GM18505 (cell line): ENCODE measurements around the gene NLRP7.
"Not testable (repeated sequence)": the region's sequence is repeated elsewhere in the genome, so short reads cannot be mapped to it uniquely, and the experiment has no call there.

Source experiments
- ATAC-seq: cut with Tn5 transposase; IDR thresholded peaks from one replicate; pipeline ENCODE4 v1.9.1; 2021; ENCODE audit not compliant: unreplicated experiment
- POLR2A ChIP-seq: IDR thresholded peaks from 4 replicates; pipeline ENCODE4 v1.6.1; 2011; ENCODE audit warnings: borderline replicate concordance; ENCODE audit not compliant: insufficient read depth, insufficient read length; ENCODE audit errors: extremely low read depth

NLRP7 gene

DNA sequence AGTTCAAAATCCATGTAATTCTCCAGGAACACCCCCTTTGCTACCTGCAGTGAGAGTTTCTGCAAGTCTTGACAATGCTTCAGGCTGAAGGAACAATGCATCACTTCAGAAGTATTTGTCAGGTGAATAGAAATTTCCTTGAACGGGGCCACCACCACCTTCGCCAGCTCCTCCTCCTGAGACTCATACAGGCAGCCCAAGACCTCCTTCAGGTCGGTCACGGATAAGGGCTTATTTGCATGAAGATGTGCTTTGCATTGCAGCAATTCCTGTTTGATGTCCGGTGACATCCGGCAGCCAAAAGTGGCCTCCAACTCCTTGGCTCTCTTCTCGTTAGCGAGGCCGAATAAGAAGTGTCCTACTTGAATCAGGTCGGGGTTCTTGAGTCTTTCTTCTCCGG, 8.4 kb downstream of the NLRP7 start:
- ATAC-seq: no peak
- TF ChIP-seq POLR2A: no peak

DNA sequence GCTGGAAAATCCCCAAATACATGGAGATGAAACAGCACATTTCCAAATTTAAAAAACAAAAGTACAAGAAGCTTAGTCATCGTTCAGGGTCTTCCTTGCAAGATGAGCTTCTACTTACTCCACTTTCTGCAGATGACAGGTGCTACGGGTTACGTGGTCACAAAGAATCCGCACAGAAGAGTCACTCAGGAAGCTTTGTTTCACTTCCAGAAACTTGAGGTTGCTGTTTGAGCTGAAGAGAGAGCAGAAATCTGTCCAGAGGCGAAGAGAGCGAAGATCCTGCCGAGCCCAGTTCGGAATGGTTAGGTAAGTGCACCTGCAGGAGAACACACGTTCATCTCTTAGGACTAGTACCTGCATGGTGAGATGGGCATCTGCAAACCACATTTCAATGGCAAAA, 9.4 kb downstream of the NLRP7 start:
- no peak for ATAC-seq
- TF ChIP-seq POLR2A: no peak

DNA sequence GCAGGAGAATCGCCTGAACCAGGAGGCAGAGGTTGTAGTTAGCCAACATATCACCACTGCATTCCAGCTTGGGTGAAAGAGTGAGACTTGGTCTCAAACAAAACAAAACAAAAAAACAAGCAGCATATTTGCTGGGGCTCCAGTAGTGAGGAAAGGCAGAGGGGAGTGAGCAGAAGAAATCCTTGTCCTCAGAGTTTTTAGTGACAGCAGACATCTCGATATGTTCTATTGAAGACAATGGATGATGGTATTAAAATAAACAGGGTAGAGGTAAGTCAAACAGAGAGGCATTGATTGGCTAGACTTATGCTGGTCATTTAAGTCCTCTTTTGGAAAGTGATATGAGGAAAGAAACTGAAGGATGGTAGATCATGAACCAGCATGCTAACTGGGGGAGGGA, 19.0 kb downstream of the NLRP7 start:
- TF ChIP-seq POLR2A: no peak
- no peak for ATAC-seq

DNA sequence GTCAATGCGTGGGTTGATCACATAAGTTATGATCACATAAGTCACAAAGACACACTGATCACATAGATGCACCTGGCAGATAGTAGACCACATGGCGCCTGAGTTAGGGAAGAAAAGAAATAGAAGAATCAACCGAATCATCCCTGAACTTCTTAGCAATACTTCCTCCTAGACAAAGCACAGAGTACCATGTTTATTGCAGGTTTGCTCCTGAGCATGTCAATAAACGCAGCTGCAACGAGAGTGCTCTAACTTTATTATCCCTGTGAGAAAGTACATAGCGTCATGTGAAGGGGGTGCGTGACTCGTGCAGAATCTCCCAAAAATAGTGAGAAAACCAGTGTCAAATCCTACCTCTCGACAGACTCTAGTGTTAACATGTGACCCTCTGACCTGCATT, 24.1 kb downstream of the NLRP7 start:
- no peak for ATAC-seq
- no peak for TF ChIP-seq POLR2A

DNA sequence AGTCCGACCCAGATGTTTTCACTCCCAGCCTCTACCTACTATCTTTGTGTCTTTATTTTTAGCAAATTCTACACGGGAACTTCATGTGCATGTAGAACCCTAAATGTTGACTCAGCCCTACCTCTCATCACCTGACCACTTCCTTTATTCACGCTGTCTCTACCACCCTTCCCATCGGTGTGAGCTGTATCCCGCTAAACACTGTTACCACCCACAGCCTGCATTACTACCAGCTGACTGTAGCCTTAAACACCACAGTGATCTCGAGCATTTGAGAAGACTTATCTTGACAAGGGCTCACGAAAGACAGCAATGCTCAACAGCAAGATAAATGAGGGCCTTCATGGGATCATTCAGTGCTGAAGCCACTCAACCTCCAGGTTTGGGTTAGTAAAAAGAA, 26.2 kb downstream of the NLRP7 start:
- no peak for ATAC-seq
- TF ChIP-seq POLR2A: no peak

DNA sequence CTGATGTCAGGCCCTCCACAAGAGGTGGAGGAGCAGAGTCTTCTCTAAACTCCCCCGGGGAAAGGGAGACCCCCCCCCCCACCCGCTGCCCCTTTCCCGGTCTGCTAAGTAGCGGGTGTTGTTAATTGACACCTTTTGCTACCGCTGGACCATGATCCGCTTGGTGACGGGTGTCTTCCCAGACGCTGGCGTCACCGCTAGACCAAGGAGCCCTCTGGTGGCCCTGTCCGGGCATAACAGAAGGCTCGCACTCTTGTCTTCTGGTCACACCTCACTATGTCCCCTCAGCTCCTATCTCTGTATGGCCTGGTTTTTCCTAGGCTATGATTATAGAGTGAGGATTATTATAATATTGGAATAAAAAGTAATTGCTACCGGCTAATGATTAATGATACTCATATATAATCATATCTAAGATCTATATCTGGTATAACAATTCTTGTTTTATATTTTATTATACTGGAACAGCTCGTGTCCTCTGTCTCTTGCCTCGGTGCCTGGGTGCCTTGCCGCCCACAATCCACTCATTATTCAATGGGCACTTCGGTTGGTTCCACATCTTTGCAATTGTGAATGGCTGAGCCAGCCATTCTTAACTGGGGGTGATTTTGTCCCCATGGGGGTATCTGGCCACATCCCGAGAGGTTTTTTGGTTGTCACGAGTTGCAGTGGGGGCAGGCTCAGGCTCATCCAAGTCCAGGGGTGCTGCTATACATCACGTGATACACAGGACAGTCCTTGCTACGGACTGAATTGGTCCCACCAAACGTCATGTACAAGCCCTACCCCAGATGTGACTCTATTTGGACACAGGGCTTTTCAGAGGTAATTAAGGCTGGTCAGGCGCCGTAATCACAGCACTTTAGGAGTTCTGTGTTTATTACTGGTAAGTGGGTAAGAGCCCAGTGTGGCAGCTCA, 27.4 kb downstream of the NLRP7 start:
- ATAC-seq: not testable (repeated sequence)

DNA sequence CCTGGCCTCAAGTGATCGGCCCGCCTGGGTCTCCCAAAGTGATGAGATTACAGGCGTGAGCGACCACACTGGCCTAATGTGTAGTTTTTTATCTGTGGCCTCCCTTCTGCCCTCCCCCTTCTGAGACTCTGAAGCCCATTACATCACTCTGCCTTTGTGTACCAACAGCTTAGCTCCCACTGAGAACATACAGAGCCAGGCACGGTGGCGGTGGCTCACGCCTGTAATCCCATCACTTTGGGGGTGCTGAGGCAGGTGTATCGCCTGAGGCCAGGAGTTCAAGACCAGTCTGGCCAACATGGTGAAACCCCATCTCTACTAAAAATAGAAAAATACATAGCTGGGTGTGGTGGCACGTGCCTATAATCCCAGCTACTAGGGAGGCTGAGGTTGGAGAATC, 28.8 kb downstream of the NLRP7 start:
- TF ChIP-seq POLR2A: no peak
- ATAC-seq: no peak

DNA sequence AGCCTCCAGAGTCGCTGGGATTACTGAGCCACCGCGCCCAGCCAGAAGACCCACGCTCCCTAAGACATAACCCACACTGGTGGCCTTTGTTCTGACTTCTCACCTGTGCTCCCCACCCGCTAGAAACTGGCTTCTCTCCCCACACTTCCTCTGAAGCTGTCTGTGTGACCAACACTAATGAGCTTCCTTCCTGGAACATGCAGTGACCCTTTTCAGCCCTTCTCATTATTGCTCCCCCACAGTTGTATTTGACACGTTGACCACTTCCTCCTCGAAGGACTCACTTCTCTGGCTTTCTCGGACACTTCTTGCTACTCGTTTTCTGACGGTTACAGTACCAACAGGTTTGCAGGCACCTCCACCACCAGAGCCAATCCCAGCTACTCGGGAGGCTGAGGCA, 30.5 kb downstream of the NLRP7 start:
- no peak for ATAC-seq
- no peak for TF ChIP-seq POLR2A

DNA sequence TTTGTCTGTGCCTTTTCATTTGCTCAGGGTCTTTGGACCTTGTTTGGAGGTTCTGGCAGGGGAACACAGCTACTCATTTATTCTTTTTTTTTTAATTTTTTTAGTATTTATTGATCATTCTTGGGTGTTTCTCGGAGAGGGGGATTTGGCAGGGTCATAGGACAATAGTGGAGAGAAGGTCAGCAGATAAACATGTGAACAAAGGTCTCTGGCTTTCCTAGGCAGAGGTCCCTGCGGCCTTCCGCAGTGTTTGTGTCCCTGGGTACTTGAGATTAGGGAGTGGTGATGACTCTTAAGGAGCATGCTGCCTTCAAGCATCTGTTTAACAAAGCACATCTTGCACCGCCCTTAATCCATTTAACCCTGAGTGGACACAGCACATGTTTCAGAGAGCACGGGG, 39.4 kb downstream of the NLRP7 start:
- not testable (repeated sequence) for ATAC-seq

DNA sequence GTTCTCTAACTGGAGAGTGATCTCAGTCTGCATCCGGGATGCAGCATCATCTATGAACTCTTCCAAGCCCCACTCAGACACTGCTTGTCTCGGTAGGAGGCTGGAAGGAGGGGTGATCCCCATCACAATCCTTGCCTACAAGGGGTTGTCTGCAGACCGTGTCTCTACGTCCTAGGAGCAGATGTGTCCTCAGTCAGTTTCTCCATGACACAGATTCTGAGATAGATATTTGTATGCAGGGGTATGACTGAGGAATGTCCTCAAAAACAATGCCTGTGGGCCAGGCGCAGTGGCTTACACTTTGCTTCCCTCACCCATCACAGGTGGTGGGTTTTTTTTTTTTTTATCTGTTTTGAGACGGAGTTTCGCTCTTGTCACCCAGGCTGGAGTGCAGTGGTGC, 40.5 kb downstream of the NLRP7 start:
- no peak for TF ChIP-seq POLR2A
- ATAC-seq: no peak

DNA sequence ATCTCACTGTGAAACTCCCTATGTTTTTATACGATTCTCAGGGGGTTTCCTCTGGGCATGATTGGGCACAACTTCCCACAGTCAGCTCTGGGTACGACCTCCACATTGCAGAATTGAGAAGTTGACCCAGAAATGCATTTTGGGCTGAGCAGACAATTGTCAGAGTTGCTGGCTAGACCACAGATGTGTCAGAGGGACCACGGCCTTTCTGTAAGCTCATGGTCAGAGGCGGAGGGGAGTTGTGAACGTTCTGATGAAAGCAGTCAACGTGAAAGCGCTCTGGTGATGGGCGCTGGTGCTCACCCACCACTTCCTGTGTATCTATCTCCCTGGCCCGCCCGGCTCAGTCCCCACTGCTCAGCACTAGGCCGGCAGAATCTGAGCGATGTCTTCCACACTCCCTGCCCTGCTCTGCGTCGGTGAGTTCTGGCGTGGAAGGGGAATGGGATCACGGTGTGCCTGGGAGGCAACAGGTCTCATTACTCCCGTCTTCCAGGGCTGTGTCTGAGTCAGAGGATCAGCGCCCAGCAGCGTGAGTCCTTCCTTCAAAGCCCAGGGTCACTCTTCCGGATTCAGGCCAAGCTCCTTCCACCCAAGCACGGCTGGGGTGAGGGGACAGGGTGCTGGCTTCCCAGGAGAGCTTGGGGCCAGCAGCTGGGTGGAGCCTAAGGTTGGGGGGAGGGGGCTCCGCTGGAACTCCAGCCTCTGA, 41.4 kb downstream of the NLRP7 start, which contains the start of gene NCR1:
Gene NCR1, plus strand, starts transcription at position 346 of the 709 bp plus-strand sequence. Its CDS starts 40 bp downstream, at position 386.
- no peak for TF ChIP-seq POLR2A
- ATAC-seq: no peak

DNA sequence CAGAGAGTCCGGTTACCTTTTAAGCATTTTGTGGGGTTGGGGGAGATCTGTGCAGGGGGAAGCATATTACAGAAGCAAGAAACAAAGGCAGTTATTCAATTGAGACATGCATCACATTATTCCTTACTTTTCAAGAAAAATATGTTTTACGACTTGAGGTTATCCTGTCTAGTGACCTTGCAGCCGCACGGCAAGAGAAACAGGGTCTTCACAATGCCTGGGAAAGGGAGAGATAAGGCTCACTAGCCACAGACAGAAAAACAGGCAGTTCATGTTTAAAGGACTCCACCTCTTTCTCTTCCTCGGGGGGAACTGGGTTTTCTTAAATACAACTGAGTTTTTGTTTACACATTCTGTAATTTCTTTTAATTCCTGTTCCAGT, 41.9 kb downstream of the NLRP7 start:
- no peak for TF ChIP-seq POLR2A
- ATAC-seq: no peak

DNA sequence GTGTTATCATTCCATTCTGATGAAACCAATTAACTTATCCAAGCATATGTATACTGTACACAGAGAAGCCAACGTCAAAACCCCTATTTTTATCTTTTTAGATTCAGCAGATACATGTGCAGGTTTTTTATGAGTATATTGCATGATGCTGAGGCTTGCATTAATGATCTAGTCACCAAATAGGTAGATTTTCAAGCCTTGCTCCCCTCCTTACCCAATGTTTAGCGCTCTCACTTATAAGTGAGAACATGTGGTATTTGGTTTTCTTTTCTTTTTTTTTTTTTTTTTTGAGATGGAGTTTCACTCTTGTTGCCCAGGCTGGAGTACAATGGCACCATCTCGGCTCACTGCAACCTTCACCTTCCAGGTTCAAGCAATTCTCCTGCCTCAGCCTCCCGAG, 43.1 kb downstream of the NLRP7 start:
- ATAC-seq: not testable (repeated sequence)

DNA sequence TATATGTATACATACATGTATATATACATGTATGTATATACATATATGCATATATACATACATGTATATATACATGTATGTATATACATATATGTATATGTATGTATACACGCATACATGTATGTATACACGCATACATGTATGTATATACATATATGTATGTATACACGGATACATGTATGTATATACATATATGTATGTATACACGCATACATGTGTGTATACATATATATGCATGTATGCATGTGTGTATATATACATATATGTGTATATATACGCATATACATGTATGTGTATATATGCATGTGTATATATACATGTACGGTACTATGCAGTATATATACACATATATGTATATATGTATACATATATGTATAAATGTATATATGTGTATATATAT, 44.0 kb downstream of the NLRP7 start:
- no peak for TF ChIP-seq POLR2A
- ATAC-seq: no peak
